ENCODE results near the gene CLEC16A.

The CLEC16A gene

GRCh38 chr16:11133344-11133943 lies 189.1 kb downstream of the CLEC16A start:
- DNase-seq: no peak

- DNase-seq: no peak
Measured at GRCh38 chr16:11134722-11135463, 190.5 kb downstream of the CLEC16A start.

GRCh38 chr16:11135464-11135973 lies 191.2 kb downstream of the CLEC16A start:
- DNase-seq: no peak

GRCh38 chr16:11136600-11136999 lies 192.2 kb downstream of the CLEC16A start:
- no peak for DNase-seq

- DNase-seq: no peak
Measured at GRCh38 chr16:11138022-11138768, 193.8 kb downstream of the CLEC16A start.

GRCh38 chr16:11138769-11139325 lies 194.5 kb downstream of the CLEC16A start:
- DNase-seq: no peak

- no peak for DNase-seq
Measured at GRCh38 chr16:11139326-11140097, 195.1 kb downstream of the CLEC16A start.

- peak; percentile 17 to 20 for DNase-seq
Measured at GRCh38 chr16:11140098-11140375, 195.7 kb downstream of the CLEC16A start.

- DNase-seq: no peak
Measured at GRCh38 chr16:11140466-11140865, 196.1 kb downstream of the CLEC16A start.

GRCh38 chr16:11140867-11141266 lies 196.5 kb downstream of the CLEC16A start:
- no peak for DNase-seq

- DNase-seq: no peak
Measured at GRCh38 chr16:11141409-11142260, 197.3 kb downstream of the CLEC16A start.

GRCh38 chr16:11142261-11142630 lies 197.9 kb downstream of the CLEC16A start:
- no peak for DNase-seq

GRCh38 chr16:11142951-11143350 lies 198.6 kb downstream of the CLEC16A start:
- DNase-seq: no peak

GRCh38 chr16:11143372-11144035 lies 199.1 kb downstream of the CLEC16A start:
- no peak for DNase-seq

- DNase-seq: no peak
Measured at GRCh38 chr16:11144122-11144521, 199.8 kb downstream of the CLEC16A start.

- no peak for DNase-seq
Measured at GRCh38 chr16:11145173-11145818, 200.9 kb downstream of the CLEC16A start.

- no peak for DNase-seq
Measured at GRCh38 chr16:11145819-11146211, 201.5 kb downstream of the CLEC16A start.

GRCh38 chr16:11147033-11147753 lies 202.8 kb downstream of the CLEC16A start:
- DNase-seq: no peak

GRCh38 chr16:11147754-11148444 lies 203.5 kb downstream of the CLEC16A start:
- DNase-seq: no peak

Data from CD4-positive, alpha-beta T cell treated with Interleukin-1 beta for 1 hour (primary cell).